Activated CD8-positive, alpha-beta T cell treated with anti-CD3 and anti-CD28 coated beads for 36 hours (primary cell): Measurements from ENCODE around the gene TGFBRAP1. TPM values are rescaled to one million over a fixed set of nuclear protein-coding genes. Genes with fewer than 3 reads are reported as not detected.

Experiments used
- ATAC-seq: fragments of 200-7000 bp; cut with Tn5 transposase; one replicate; pipeline ENCODE4 v1.10.0; 2021; ENCODE audit warnings: mild to moderate bottlenecking, moderate library complexity
- CTCF ChIA-PET: fragments of 350-600 bp; sonication (Branson Sonifier 250); formaldehyde crosslinking; loops from one replicate; lab custom pipeline; 2021; ENCODE audit warnings: antibody characterized with exemption; lab: Charles Lee
- POLR2A ChIA-PET: fragments of 350-600 bp; sonication (Branson Sonifier 250); formaldehyde crosslinking; loops from one replicate; lab custom pipeline; 2021; ENCODE audit warnings: antibody characterized with exemption; lab: Charles Lee
- DNase-seq: peaks from one replicate; pipeline ENCODE4 v3.0.0-alpha.2; 2020
- H3K27ac Mint-ChIP-seq: one replicate; pipeline ENCODE4 v1.8.0; 2021; ENCODE audit warnings: mild to moderate bottlenecking, mixed read lengths
- H3K27me3 Mint-ChIP-seq: one replicate; pipeline ENCODE4 v1.8.0; 2021; ENCODE audit warnings: mixed read lengths
- H3K36me3 Mint-ChIP-seq: one replicate; pipeline ENCODE4 v1.8.0; 2021; ENCODE audit warnings: low read depth, mixed read lengths
- H3K4me1 Mint-ChIP-seq: one replicate; pipeline ENCODE4 v1.8.0; 2021; ENCODE audit warnings: low read depth, mixed read lengths
- H3K4me3 Mint-ChIP-seq: one replicate; pipeline ENCODE4 v1.8.0; 2021; ENCODE audit warnings: mild to moderate bottlenecking, moderate library complexity, mixed read lengths
- H3K9me3 Mint-ChIP-seq: one replicate; pipeline ENCODE4 v1.8.0; 2021; ENCODE audit warnings: mixed read lengths
- intact Hi-C: fragments of 100-400 bp; cut with micrococcal nuclease; formaldehyde crosslinking; loops from one replicate; pipeline ENCODE4 v1.10.0; 2022
- total RNA-seq, 2 experiments: library from RNA; stranded (reverse); gene quantifications; one replicate each; pipeline ENCODE4 v1.2.3, GENCODE V29; 2021
- TF ChIP-seq, protein P1 (sequence below): fragments of 200-600 bp; IDR thresholded peaks from one replicate; pipeline ENCODE4 v1.8.0; 2022; ENCODE audit warnings: antibody characterized with exemption, mild to moderate bottlenecking

The TGFBRAP1 gene
- total RNA-seq, 2 experiments from 2014 or later, result 17.9 to 20.2 TPM

- H3K27me3 Mint-ChIP-seq, result no peaks in the 10 kb centered on the region
- H3K4me1 Mint-ChIP-seq, result no peaks in the 10 kb centered on the region
- ChIA-PET CTCF (interaction anchor here (1.2 kb wide), 1 partner anchor 20 kb away, joined by 3 read pairs; no protein-coding TSS in a partner anchor), POLR2A (no interaction called here)
- intact Hi-C loops, result no loop called here
- H3K4me3 Mint-ChIP-seq, result no peak overlapping the region
- no peak for ATAC-seq
- H3K27ac Mint-ChIP-seq, result no peak overlapping the region
- peaks cover 7% of the 10 kb centered on the region for H3K36me3 Mint-ChIP-seq
- TF ChIP-seq, protein P1, sequence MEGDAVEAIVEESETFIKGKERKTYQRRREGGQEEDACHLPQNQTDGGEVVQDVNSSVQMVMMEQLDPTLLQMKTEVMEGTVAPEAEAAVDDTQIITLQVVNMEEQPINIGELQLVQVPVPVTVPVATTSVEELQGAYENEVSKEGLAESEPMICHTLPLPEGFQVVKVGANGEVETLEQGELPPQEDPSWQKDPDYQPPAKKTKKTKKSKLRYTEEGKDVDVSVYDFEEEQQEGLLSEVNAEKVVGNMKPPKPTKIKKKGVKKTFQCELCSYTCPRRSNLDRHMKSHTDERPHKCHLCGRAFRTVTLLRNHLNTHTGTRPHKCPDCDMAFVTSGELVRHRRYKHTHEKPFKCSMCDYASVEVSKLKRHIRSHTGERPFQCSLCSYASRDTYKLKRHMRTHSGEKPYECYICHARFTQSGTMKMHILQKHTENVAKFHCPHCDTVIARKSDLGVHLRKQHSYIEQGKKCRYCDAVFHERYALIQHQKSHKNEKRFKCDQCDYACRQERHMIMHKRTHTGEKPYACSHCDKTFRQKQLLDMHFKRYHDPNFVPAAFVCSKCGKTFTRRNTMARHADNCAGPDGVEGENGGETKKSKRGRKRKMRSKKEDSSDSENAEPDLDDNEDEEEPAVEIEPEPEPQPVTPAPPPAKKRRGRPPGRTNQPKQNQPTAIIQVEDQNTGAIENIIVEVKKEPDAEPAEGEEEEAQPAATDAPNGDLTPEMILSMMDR, result no peak
- no peaks in the 10 kb centered on the region for H3K9me3 Mint-ChIP-seq
- no peak for DNase-seq
Observed at GRCh38 chr2:105258835-105259350, 70.6 kb downstream of the TGFBRAP1 start.

GRCh38 chr2:105257981-105258380, 71.6 kb downstream of the TGFBRAP1 start:
- no peaks in the 10 kb centered on the region for H3K27me3 Mint-ChIP-seq
- DNase-seq, result no peak
- no peak for ATAC-seq
- H3K36me3 Mint-ChIP-seq, result no peaks in the 10 kb centered on the region
- TF ChIP-seq, protein P1, result no peak
- no peaks in the 10 kb centered on the region for H3K9me3 Mint-ChIP-seq
- intact Hi-C loops, result no loop called here
- H3K4me3 Mint-ChIP-seq, result no peak overlapping the region
- H3K27ac Mint-ChIP-seq, result no peak overlapping the region
- CTCF ChIA-PET, result no interaction called here
- H3K4me1 Mint-ChIP-seq, result no peaks in the 10 kb centered on the region
- POLR2A ChIA-PET, result no interaction called here

DNA sequence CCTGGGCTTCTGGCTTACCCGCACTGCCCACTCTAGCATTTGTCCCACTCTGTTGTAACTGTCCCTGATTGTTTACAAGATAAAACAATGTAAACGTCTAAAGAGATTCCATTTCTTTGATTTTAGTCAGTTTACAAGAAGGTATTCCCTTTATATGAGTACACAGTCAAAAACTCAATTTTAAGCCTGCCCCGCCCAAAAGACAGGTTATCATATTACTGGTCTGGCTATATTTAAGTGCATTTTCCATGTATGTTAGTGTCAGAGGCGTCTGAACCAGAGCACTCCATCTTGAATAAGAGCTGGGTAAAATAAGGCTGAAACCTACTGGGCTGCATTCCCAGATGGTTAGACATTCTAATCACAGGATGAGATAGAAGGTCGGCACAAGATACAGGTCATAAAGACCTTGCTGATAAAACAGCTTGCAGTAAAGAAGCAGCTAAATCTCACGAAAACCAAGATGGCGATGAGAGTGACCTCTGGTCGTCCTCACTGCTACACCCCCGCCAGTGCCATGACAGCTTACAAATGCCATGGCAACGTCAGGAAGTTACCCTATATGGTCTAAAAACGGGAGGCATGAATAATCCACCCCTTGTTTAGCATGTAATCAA, 73.0 kb downstream of the TGFBRAP1 start:
- CTCF ChIA-PET, result no interaction called here
- ATAC-seq (no peak), DNase-seq (no peak)
- Mint-ChIP-seq H3K9me3 (no peaks in the 10 kb centered on the region), H3K36me3 (no peaks in the 10 kb centered on the region), H3K27me3 (no peaks in the 10 kb centered on the region), H3K27ac (no peak overlapping the region), H3K4me3 (no peak overlapping the region), H3K4me1 (no peaks in the 10 kb centered on the region)
- TF ChIP-seq, protein P1, result no peak
- POLR2A ChIA-PET, result no interaction called here
- intact Hi-C loops, result no loop called here

- CTCF ChIA-PET, result interaction anchor here (0.8 kb wide), 1 partner anchor 12 kb away, joined by 4 read pairs; no protein-coding TSS in a partner anchor
Observed at GRCh38 chr2:105255979-105256378, 73.6 kb downstream of the TGFBRAP1 start.

More at GRCh38 chr2:105255979-105256378, 73.6 kb downstream of the TGFBRAP1 start:
- no peaks in the 10 kb centered on the region for H3K27me3 Mint-ChIP-seq
- POLR2A ChIA-PET, result no interaction called here
- no peak overlapping the region for H3K27ac Mint-ChIP-seq
- no peaks in the 10 kb centered on the region for H3K4me1 Mint-ChIP-seq
- no peaks in the 10 kb centered on the region for H3K36me3 Mint-ChIP-seq
- no peak overlapping the region for H3K4me3 Mint-ChIP-seq
- no peak for ATAC-seq
- TF ChIP-seq, protein P1, result no peak
- H3K9me3 Mint-ChIP-seq, result no peaks in the 10 kb centered on the region
- no peak for DNase-seq
- intact Hi-C loops, result no loop called here
